HEK293 (cell line): ENCODE data around the gene BACE1-AS.

Experiments
- OVOL3 ChIP-seq: fragments of 450-650 bp; formaldehyde crosslinking; IDR thresholded peaks from 2 replicates; pipeline ENCODE4 v1.5.1; 2016; ENCODE audit warnings: missing biosample characterization, missing genetic modification characterization
- SCRT2 ChIP-seq: fragments of 450-650 bp; formaldehyde crosslinking; IDR thresholded peaks from 2 replicates; pipeline ENCODE4 v1.5.1; 2016; ENCODE audit warnings: missing biosample characterization, missing genetic modification characterization
- SP7 ChIP-seq: fragments of 450-650 bp; formaldehyde crosslinking; IDR thresholded peaks from 2 replicates; pipeline ENCODE4 v1.5.1; 2016; ENCODE audit warnings: missing biosample characterization, missing genetic modification characterization
- TRIM28 ChIP-seq: IDR thresholded peaks from 2 replicates; pipeline ENCODE4 v1.6.1; 2011; ENCODE audit warnings: low read length, control low read depth, borderline replicate concordance
- ZBTB20 ChIP-seq: fragments of 450-650 bp; formaldehyde crosslinking; IDR thresholded peaks from 2 replicates; pipeline ENCODE4 v1.5.1; 2016; ENCODE audit warnings: missing biosample characterization, missing genetic modification characterization
- ZBTB48 ChIP-seq: fragments of 450-650 bp; formaldehyde crosslinking; IDR thresholded peaks from 2 replicates; pipeline ENCODE4 v1.5.1; 2016; ENCODE audit warnings: missing biosample characterization, missing genetic modification characterization
- ZNF221 ChIP-seq: fragments of 450-650 bp; formaldehyde crosslinking; IDR thresholded peaks from 2 replicates; pipeline ENCODE4 v1.5.1; 2017; ENCODE audit warnings: missing biosample characterization, missing genetic modification characterization, borderline replicate concordance
- ZNF24 ChIP-seq: fragments of 450-650 bp; formaldehyde crosslinking; IDR thresholded peaks from 2 replicates; pipeline ENCODE4 v1.5.1; 2016; ENCODE audit warnings: missing biosample characterization, missing genetic modification characterization
- ZNF335 ChIP-seq: fragments of 450-650 bp; formaldehyde crosslinking; conservative IDR thresholded peaks from 2 replicates; pipeline ENCODE4 v1.5.1; 2016; ENCODE audit warnings: missing biosample characterization, missing genetic modification characterization
- ZNF514 ChIP-seq: fragments of 450-650 bp; formaldehyde crosslinking; IDR thresholded peaks from 2 replicates; pipeline ENCODE4 v1.5.1; 2016; ENCODE audit warnings: missing biosample characterization, missing genetic modification characterization
- ZNF548 ChIP-seq: fragments of 450-650 bp; formaldehyde crosslinking; IDR thresholded peaks from 2 replicates; pipeline ENCODE4 v1.5.1; 2016; ENCODE audit warnings: missing biosample characterization, missing genetic modification characterization
- ZNF654 ChIP-seq: fragments of 450-650 bp; formaldehyde crosslinking; IDR thresholded peaks from 2 replicates; pipeline ENCODE4 v1.5.1; 2016; ENCODE audit warnings: low read depth, missing biosample characterization, missing genetic modification characterization
- ZNF670 ChIP-seq: fragments of 450-650 bp; formaldehyde crosslinking; IDR thresholded peaks from 2 replicates; pipeline ENCODE4 v1.5.1; 2016; ENCODE audit warnings: missing biosample characterization, missing genetic modification characterization, low read depth
- ZXDB ChIP-seq: fragments of 450-650 bp; formaldehyde crosslinking; IDR thresholded peaks from 2 replicates; pipeline ENCODE4 v1.5.1; 2016; ENCODE audit warnings: missing biosample characterization, missing genetic modification characterization
- TF ChIP-seq, protein P1 (sequence below): fragments of 450-650 bp; formaldehyde crosslinking; IDR thresholded peaks from 2 replicates; pipeline ENCODE4 v1.5.1; 2017; ENCODE audit warnings: missing biosample characterization, missing genetic modification characterization
- TF ChIP-seq, protein P2 (sequence below): fragments of 450-650 bp; formaldehyde crosslinking; IDR thresholded peaks from 2 replicates; pipeline ENCODE4 v1.5.1; 2017; ENCODE audit warnings: missing biosample characterization, missing genetic modification characterization
- TF ChIP-seq, protein P3 (sequence below): fragments of 450-650 bp; formaldehyde crosslinking; IDR thresholded peaks from 2 replicates; pipeline ENCODE4 v1.5.1; 2016; ENCODE audit warnings: missing biosample characterization, missing genetic modification characterization, low read depth
- TF ChIP-seq, protein P4 (sequence below): fragments of 450-650 bp; formaldehyde crosslinking; IDR thresholded peaks from 2 replicates; pipeline ENCODE4 v1.5.1; 2016; ENCODE audit warnings: missing biosample characterization, missing genetic modification characterization
- TF ChIP-seq, protein P5 (sequence below): fragments of 450-650 bp; IDR thresholded peaks from 2 replicates; pipeline ENCODE4 v1.5.1; 2018; ENCODE audit warnings: missing biosample characterization, missing genetic modification characterization
- TF ChIP-seq, protein P6 (sequence below): fragments of 450-650 bp; formaldehyde crosslinking; IDR thresholded peaks from 2 replicates; pipeline ENCODE4 v1.5.1; 2017; ENCODE audit warnings: missing biosample characterization, missing genetic modification characterization
- TF ChIP-seq, protein P7 (sequence below): fragments of 450-650 bp; formaldehyde crosslinking; IDR thresholded peaks from 2 replicates; pipeline ENCODE4 v1.5.1; 2016; ENCODE audit warnings: missing biosample characterization, missing genetic modification characterization
- TF ChIP-seq, protein P8 (sequence below): fragments of 450-650 bp; formaldehyde crosslinking; IDR thresholded peaks from 2 replicates; pipeline ENCODE4 v1.5.1; 2017; ENCODE audit warnings: missing biosample characterization, missing genetic modification characterization

BACE1-AS gene

DNA sequence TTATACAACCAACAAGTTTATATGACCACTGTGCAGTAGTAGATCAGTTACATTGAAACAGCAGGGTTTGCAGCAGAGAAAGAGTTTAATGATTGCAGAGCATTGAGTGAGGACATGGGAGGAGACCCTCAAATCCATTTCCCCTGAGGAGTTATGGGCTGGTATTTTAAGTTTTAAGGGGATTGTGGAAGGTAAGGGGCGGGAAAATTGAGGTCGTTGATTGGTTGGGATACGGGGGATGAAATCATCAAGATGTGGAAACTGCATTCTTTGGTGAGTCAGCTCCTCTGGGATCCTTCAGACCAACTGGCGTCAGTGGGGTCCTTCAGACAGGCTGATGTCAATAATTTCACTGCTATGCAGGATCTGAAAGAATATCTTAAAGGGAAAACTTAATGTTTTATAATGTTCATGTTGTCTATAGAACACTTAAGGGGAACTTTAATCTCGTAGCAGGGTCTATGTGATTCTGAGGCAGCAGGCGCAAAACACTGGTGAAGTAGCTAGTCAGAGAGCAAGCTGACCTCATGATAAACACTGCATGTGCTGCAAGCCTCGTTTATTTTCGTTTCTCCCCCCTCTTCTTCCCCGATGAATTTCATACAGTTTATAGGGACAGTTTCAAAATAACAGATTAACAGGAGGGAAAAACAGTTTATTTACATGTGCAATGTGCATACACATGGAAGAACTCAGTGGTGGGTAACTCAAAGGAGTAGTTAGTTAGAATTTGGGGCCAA, 17.4 kb upstream of the BACE1-AS start (continued):
- TF ChIP-seq, protein P1, sequence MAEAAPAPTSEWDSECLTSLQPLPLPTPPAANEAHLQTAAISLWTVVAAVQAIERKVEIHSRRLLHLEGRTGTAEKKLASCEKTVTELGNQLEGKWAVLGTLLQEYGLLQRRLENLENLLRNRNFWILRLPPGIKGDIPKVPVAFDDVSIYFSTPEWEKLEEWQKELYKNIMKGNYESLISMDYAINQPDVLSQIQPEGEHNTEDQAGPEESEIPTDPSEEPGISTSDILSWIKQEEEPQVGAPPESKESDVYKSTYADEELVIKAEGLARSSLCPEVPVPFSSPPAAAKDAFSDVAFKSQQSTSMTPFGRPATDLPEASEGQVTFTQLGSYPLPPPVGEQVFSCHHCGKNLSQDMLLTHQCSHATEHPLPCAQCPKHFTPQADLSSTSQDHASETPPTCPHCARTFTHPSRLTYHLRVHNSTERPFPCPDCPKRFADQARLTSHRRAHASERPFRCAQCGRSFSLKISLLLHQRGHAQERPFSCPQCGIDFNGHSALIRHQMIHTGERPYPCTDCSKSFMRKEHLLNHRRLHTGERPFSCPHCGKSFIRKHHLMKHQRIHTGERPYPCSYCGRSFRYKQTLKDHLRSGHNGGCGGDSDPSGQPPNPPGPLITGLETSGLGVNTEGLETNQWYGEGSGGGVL (tag by site-specific recombination): peak; percentile 74
- TF ChIP-seq ZNF335 (tag by site-specific recombination): peak; percentile 65
- TF ChIP-seq TRIM28: peak; percentile 99
- TF ChIP-seq, protein P2, sequence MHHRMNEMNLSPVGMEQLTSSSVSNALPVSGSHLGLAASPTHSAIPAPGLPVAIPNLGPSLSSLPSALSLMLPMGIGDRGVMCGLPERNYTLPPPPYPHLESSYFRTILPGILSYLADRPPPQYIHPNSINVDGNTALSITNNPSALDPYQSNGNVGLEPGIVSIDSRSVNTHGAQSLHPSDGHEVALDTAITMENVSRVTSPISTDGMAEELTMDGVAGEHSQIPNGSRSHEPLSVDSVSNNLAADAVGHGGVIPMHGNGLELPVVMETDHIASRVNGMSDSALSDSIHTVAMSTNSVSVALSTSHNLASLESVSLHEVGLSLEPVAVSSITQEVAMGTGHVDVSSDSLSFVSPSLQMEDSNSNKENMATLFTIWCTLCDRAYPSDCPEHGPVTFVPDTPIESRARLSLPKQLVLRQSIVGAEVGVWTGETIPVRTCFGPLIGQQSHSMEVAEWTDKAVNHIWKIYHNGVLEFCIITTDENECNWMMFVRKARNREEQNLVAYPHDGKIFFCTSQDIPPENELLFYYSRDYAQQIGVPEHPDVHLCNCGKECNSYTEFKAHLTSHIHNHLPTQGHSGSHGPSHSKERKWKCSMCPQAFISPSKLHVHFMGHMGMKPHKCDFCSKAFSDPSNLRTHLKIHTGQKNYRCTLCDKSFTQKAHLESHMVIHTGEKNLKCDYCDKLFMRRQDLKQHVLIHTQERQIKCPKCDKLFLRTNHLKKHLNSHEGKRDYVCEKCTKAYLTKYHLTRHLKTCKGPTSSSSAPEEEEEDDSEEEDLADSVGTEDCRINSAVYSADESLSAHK (tag by site-specific recombination): no peak
- no peak for TF ChIP-seq ZNF221 (tag by site-specific recombination)
- TF ChIP-seq, protein P3, sequence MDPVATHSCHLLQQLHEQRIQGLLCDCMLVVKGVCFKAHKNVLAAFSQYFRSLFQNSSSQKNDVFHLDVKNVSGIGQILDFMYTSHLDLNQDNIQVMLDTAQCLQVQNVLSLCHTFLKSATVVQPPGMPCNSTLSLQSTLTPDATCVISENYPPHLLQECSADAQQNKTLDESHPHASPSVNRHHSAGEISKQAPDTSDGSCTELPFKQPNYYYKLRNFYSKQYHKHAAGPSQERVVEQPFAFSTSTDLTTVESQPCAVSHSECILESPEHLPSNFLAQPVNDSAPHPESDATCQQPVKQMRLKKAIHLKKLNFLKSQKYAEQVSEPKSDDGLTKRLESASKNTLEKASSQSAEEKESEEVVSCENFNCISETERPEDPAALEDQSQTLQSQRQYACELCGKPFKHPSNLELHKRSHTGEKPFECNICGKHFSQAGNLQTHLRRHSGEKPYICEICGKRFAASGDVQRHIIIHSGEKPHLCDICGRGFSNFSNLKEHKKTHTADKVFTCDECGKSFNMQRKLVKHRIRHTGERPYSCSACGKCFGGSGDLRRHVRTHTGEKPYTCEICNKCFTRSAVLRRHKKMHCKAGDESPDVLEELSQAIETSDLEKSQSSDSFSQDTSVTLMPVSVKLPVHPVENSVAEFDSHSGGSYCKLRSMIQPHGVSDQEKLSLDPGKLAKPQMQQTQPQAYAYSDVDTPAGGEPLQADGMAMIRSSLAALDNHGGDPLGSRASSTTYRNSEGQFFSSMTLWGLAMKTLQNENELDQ (tag by site-specific recombination): no peak
- TF ChIP-seq ZNF670 (tag by site-specific recombination): no peak
- TF ChIP-seq ZNF514 (tag by site-specific recombination): no peak
- no peak for TF ChIP-seq ZNF548 (tag by site-specific recombination)
- peak; percentile 51; the same call in 1 of the 2 replicates for TF ChIP-seq ZNF24
- peak; percentile 28; the same call in 1 of the 2 replicates for TF ChIP-seq ZXDB (tag by site-specific recombination)
- TF ChIP-seq, protein P4, sequence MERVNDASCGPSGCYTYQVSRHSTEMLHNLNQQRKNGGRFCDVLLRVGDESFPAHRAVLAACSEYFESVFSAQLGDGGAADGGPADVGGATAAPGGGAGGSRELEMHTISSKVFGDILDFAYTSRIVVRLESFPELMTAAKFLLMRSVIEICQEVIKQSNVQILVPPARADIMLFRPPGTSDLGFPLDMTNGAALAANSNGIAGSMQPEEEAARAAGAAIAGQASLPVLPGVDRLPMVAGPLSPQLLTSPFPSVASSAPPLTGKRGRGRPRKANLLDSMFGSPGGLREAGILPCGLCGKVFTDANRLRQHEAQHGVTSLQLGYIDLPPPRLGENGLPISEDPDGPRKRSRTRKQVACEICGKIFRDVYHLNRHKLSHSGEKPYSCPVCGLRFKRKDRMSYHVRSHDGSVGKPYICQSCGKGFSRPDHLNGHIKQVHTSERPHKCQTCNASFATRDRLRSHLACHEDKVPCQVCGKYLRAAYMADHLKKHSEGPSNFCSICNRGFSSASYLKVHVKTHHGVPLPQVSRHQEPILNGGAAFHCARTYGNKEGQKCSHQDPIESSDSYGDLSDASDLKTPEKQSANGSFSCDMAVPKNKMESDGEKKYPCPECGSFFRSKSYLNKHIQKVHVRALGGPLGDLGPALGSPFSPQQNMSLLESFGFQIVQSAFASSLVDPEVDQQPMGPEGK (tag by site-specific recombination): 0 out of 2 replicates have a peak, but pooled peaks have one; percentile 18
- TF ChIP-seq, protein P5, sequence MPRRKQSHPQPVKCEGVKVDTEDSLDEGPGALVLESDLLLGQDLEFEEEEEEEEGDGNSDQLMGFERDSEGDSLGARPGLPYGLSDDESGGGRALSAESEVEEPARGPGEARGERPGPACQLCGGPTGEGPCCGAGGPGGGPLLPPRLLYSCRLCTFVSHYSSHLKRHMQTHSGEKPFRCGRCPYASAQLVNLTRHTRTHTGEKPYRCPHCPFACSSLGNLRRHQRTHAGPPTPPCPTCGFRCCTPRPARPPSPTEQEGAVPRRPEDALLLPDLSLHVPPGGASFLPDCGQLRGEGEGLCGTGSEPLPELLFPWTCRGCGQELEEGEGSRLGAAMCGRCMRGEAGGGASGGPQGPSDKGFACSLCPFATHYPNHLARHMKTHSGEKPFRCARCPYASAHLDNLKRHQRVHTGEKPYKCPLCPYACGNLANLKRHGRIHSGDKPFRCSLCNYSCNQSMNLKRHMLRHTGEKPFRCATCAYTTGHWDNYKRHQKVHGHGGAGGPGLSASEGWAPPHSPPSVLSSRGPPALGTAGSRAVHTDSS (tag by site-specific recombination): no peak
- TF ChIP-seq ZBTB48 (tag by site-specific recombination): peak; percentile 26; the same call in 1 of the 2 replicates
- TF ChIP-seq ZBTB20 (tag by site-specific recombination): no peak; the same call in none of the 2 replicates
- peak; percentile 54 for TF ChIP-seq SCRT2 (tag by site-specific recombination)
- TF ChIP-seq, protein P6, sequence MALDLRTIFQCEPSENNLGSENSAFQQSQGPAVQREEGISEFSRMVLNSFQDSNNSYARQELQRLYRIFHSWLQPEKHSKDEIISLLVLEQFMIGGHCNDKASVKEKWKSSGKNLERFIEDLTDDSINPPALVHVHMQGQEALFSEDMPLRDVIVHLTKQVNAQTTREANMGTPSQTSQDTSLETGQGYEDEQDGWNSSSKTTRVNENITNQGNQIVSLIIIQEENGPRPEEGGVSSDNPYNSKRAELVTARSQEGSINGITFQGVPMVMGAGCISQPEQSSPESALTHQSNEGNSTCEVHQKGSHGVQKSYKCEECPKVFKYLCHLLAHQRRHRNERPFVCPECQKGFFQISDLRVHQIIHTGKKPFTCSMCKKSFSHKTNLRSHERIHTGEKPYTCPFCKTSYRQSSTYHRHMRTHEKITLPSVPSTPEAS (tag by site-specific recombination): no peak
- TF ChIP-seq ZNF654: no peak
- no peak for TF ChIP-seq SP7 (tag by site-specific recombination)
- TF ChIP-seq, protein P7, sequence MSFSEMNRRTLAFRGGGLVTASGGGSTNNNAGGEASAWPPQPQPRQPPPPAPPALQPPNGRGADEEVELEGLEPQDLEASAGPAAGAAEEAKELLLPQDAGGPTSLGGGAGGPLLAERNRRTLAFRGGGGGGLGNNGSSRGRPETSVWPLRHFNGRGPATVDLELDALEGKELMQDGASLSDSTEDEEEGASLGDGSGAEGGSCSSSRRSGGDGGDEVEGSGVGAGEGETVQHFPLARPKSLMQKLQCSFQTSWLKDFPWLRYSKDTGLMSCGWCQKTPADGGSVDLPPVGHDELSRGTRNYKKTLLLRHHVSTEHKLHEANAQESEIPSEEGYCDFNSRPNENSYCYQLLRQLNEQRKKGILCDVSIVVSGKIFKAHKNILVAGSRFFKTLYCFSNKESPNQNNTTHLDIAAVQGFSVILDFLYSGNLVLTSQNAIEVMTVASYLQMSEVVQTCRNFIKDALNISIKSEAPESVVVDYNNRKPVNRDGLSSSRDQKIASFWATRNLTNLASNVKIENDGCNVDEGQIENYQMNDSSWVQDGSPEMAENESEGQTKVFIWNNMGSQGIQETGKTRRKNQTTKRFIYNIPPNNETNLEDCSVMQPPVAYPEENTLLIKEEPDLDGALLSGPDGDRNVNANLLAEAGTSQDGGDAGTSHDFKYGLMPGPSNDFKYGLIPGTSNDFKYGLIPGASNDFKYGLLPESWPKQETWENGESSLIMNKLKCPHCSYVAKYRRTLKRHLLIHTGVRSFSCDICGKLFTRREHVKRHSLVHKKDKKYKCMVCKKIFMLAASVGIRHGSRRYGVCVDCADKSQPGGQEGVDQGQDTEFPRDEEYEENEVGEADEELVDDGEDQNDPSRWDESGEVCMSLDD (tag by site-specific recombination): no peak
- TF ChIP-seq, protein P8, sequence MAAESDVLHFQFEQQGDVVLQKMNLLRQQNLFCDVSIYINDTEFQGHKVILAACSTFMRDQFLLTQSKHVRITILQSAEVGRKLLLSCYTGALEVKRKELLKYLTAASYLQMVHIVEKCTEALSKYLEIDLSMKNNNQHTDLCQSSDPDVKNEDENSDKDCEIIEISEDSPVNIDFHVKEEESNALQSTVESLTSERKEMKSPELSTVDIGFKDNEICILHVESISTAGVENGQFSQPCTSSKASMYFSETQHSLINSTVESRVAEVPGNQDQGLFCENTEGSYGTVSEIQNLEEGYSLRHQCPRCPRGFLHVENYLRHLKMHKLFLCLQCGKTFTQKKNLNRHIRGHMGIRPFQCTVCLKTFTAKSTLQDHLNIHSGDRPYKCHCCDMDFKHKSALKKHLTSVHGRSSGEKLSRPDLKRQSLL: no peak
- TF ChIP-seq OVOL3 (tag by site-specific recombination): no peak
